Neural progenitor cell (in vitro differentiated cells): ENCODE measurements around the gene BCAN. TPM values are rescaled to one million over a fixed set of nuclear protein-coding genes. Genes with fewer than 3 reads are reported as not detected.

Experiments
- DNase-seq: peaks from one replicate; pipeline ENCODE4 v3.0.0-alpha.2; 2016; ENCODE audit warnings: low spot score
- H2AFZ ChIP-seq: fragments of 200-600 bp; sonication (generic); replicated peaks from 2 replicates; pipeline ENCODE4 v1.6.1; 2016; ENCODE audit warnings: antibody characterized with exemption
- H3F3A ChIP-seq: fragments of 200-600 bp; sonication (generic); 2 replicates; pipeline ENCODE4 v1.6.1; 2016; ENCODE audit warnings: antibody characterized with exemption, low read depth
- H3K27ac ChIP-seq: fragments of 200-600 bp; sonication (generic); 2 replicates; pipeline ENCODE4 v1.5.1; 2016; ENCODE audit warnings: mild to moderate bottlenecking
- H3K27me3 ChIP-seq: fragments of 200-600 bp; sonication (generic); 2 replicates; pipeline ENCODE4 v1.6.1; 2016; ENCODE audit warnings: mild to moderate bottlenecking, moderate library complexity
- H3K36me3 ChIP-seq: fragments of 200-600 bp; sonication (generic); 2 replicates; pipeline ENCODE4 v1.5.1; 2016
- H3K4me1 ChIP-seq: fragments of 200-600 bp; sonication (generic); 2 replicates; pipeline ENCODE4 v1.6.1; 2016; ENCODE audit warnings: mixed run types
- H3K4me2 ChIP-seq: fragments of 200-600 bp; sonication (generic); 2 replicates; pipeline ENCODE4 v1.6.1; 2016
- H3K4me3 ChIP-seq: fragments of 200-600 bp; sonication (generic); 2 replicates; pipeline ENCODE4 v1.5.1; 2016
- H3K79me2 ChIP-seq: fragments of 200-600 bp; sonication (generic); 2 replicates; pipeline ENCODE4 v1.6.1; 2016; ENCODE audit warnings: low read depth
- H3K9ac ChIP-seq: fragments of 200-600 bp; sonication (generic); 2 replicates; pipeline ENCODE4 v1.6.1; 2016
- H3K9me3 ChIP-seq: fragments of 200-600 bp; sonication (generic); 2 replicates; pipeline ENCODE4 v1.5.1; 2016; ENCODE audit warnings: low read depth
- H4K20me1 ChIP-seq: fragments of 200-600 bp; sonication (generic); 2 replicates; pipeline ENCODE4 v1.6.1; 2016; ENCODE audit warnings: low read depth
- H3K27ac Mint-ChIP-seq: 3 replicates; pipeline ENCODE4 v1.8.0; 2021; ENCODE audit warnings: mixed read lengths
- H3K27me3 Mint-ChIP-seq: 2 replicates; pipeline ENCODE4 v1.8.0; 2022; ENCODE audit warnings: low read depth, mild to moderate bottlenecking, inconsistent platforms, moderate library complexity, mixed read lengths; ENCODE audit not compliant: insufficient read depth
- H3K36me3 Mint-ChIP-seq: 3 replicates; pipeline ENCODE4 v1.8.0; 2021; ENCODE audit warnings: mixed read lengths
- H3K4me1 Mint-ChIP-seq: 3 replicates; pipeline ENCODE4 v1.8.0; 2021; ENCODE audit warnings: mixed read lengths
- H3K4me3 Mint-ChIP-seq: 3 replicates; pipeline ENCODE4 v1.8.0; 2021; ENCODE audit warnings: mild to moderate bottlenecking, moderate library complexity, mixed read lengths
- H3K9me3 Mint-ChIP-seq: 3 replicates; pipeline ENCODE4 v1.8.0; 2020; ENCODE audit warnings: mixed read lengths
- CTCF ChIP-seq: fragments of 200-600 bp; sonication (generic); IDR thresholded peaks from 2 replicates; pipeline ENCODE4 v1.5.1; 2017; ENCODE audit warnings: antibody characterized with exemption, mild to moderate bottlenecking
- EZH2 ChIP-seq: fragments of 200-600 bp; sonication (generic); IDR thresholded peaks from 2 replicates; pipeline ENCODE4 v1.6.1; 2017; ENCODE audit warnings: antibody characterized with exemption, mild to moderate bottlenecking, moderate library complexity
- EZH2phosphoT487 ChIP-seq: fragments of 200-600 bp; sonication (generic); IDR thresholded peaks from 2 replicates; pipeline ENCODE4 v1.6.1; 2017; ENCODE audit warnings: antibody characterized with exemption
- total RNA-seq: library from RNA; depleted of rRNA; stranded (reverse); fragments of >200 nt; gene quantifications from 2 replicates; pipeline ENCODE4 v1.2.3, GENCODE V29; 2015; ENCODE audit warnings: low replicate concordance

The BCAN gene
- total RNA-seq, 1 donor from 2014 or later, result not detected

GRCh38 chr1:156680056-156680455 is 38.1 kb downstream of the BCAN start:
- Mint-ChIP-seq H3K27ac (no peak overlapping the region), H3K27me3 (peaks cover 6% of the 10 kb centered on the region)

GRCh38 chr1:156681196-156681960 is 39.5 kb downstream of the BCAN start:
- Histone ChIP-seq H3K79me2 (peaks cover 13% of the 10 kb centered on the region), H3K36me3 (no peaks in the 10 kb centered on the region), H3K4me3 (no peak overlapping the region), H3K27ac (no peak overlapping the region), H3K27me3 (peaks cover 20% of the 10 kb centered on the region), H3K4me2 (no peak overlapping the region), H4K20me1 (peaks cover 6% of the 10 kb centered on the region), H3K4me1 (peaks cover 5% of the 10 kb centered on the region), H2AFZ (no peak overlapping the region), H3F3A (peaks cover 7% of the 10 kb centered on the region), H3K9me3 (no peaks in the 10 kb centered on the region), H3K9ac (no peak overlapping the region)
- Mint-ChIP-seq H3K27me3 (peaks cover 6% of the 10 kb centered on the region), H3K36me3 (no peaks in the 10 kb centered on the region), H3K4me3 (no peak overlapping the region), H3K4me1 (peaks cover 22% of the 10 kb centered on the region), H3K9me3 (no peaks in the 10 kb centered on the region), H3K27ac (no peak overlapping the region)
- DNase-seq, result no peak
- TF ChIP-seq EZH2, result no peak
- no peak for TF ChIP-seq EZH2phosphoT487
- TF ChIP-seq CTCF, result no peak

More at GRCh38 chr1:156680056-156680455, 38.1 kb downstream of the BCAN start:
- no peak overlapping the region for H2AFZ ChIP-seq
- no peaks in the 10 kb centered on the region for H3K9me3 Mint-ChIP-seq
- no peaks in the 10 kb centered on the region for H3K9me3 ChIP-seq
- peak overlapping the region; percentile 1 for H3K4me3 Mint-ChIP-seq
- H3K4me3 ChIP-seq, result no peak overlapping the region
- DNase-seq, result no peak
- TF ChIP-seq EZH2 (no peak), EZH2phosphoT487 (no peak), CTCF (no peak)
- H3K9ac ChIP-seq, result no peak overlapping the region
- no peak overlapping the region for H3K4me2 ChIP-seq
- no peaks in the 10 kb centered on the region for H3K36me3 Mint-ChIP-seq
- no peak overlapping the region for H3K27ac ChIP-seq
- peaks cover 10% of the 10 kb centered on the region for H3K4me1 ChIP-seq
- H3K79me2 ChIP-seq, result peaks cover 26% of the 10 kb centered on the region
- H3K4me1 Mint-ChIP-seq, result peaks cover 26% of the 10 kb centered on the region
- no peaks in the 10 kb centered on the region for H3K36me3 ChIP-seq
- peaks cover 20% of the 10 kb centered on the region for H3K27me3 ChIP-seq
- H3F3A ChIP-seq, result peaks cover 19% of the 10 kb centered on the region
- H4K20me1 ChIP-seq, result peaks cover 19% of the 10 kb centered on the region

GRCh38 chr1:156682166-156682890 is 40.4 kb downstream of the BCAN start:
- Histone ChIP-seq H3K9ac (no peak overlapping the region), H2AFZ (no peak overlapping the region), H4K20me1 (no peaks in the 10 kb centered on the region), H3K4me3 (no peak overlapping the region), H3K27me3 (peaks cover 20% of the 10 kb centered on the region), H3F3A (peaks cover 6% of the 10 kb centered on the region), H3K79me2 (peaks cover 4% of the 10 kb centered on the region), H3K9me3 (no peaks in the 10 kb centered on the region), H3K4me1 (peaks cover 5% of the 10 kb centered on the region), H3K27ac (no peak overlapping the region), H3K4me2 (no peak overlapping the region), H3K36me3 (no peaks in the 10 kb centered on the region)
- no peak overlapping the region for H3K4me3 Mint-ChIP-seq
- H3K36me3 Mint-ChIP-seq, result no peaks in the 10 kb centered on the region
- no peaks in the 10 kb centered on the region for H3K9me3 Mint-ChIP-seq
- peaks cover 21% of the 10 kb centered on the region for H3K4me1 Mint-ChIP-seq
- no peak overlapping the region for H3K27ac Mint-ChIP-seq
- H3K27me3 Mint-ChIP-seq, result peaks cover 6% of the 10 kb centered on the region
- DNase-seq, result peak; percentile 48
- TF ChIP-seq EZH2phosphoT487 (no peak), CTCF (peak; percentile 23)
